Pancreas (tissue), 10 donors: ENCODE results near the gene IER3. TPM values are rescaled to one million over a fixed set of nuclear protein-coding genes. Genes with fewer than 3 reads are reported as not detected.

Experiments
- ATAC-seq, 4 donors: fragments of 200-7000 bp; cut with Tn5 transposase; one replicate each; pipeline versions ENCODE4 v1.8.0 to v1.9.1; 2020; ENCODE audit warnings: mild to moderate bottlenecking in 4 of 4, moderate library complexity in 4 of 4
- DNase-seq, 6 donors: peaks; one replicate each; pipeline ENCODE4 v3.0.0-alpha.2; 2020
- FAIRE-seq: peaks from 2 replicates; lab custom pipeline; 2012; peaks lifted over from hg19 to GRCh38; lab: Jason Lieb, UNC
- H3K27ac ChIP-seq, 4 donors: fragments of 200-600 bp; sonication (generic); 1 replicate in 3 of 4; 2 replicates in 1 of 4; pipeline versions ENCODE4 v1.5.0 to v1.8.0; 2020
- H3K27me3 ChIP-seq, 4 donors: fragments of 200-600 bp; one replicate each; pipeline ENCODE4 v1.8.0; 2021
- H3K36me3 ChIP-seq, 3 donors: fragments of 200-600 bp; sonication (generic) in 1 of 3; one replicate each; pipeline versions ENCODE4 v1.5.0 to v1.8.0; 2020 to 2021
- H3K4me1 ChIP-seq, 3 donors: fragments of 200-600 bp; one replicate each; pipeline ENCODE4 v1.8.0; 2021
- H3K4me3 ChIP-seq, 4 donors: fragments of 200-600 bp; sonication (generic) in 2 of 4; one replicate each; pipeline versions ENCODE4 v1.5.0 to v1.8.0; 2020 to 2021
- H3K9me3 ChIP-seq, 4 donors: fragments of 200-600 bp; one replicate each; pipeline ENCODE4 v1.8.0; 2021
- CTCF ChIP-seq, 4 donors: fragments of 200-600 bp; sonication (generic) in 3 of 4; IDR thresholded peaks; one replicate each; pipeline versions ENCODE4 v1.5.0 to v1.8.0; 2021; ENCODE audit warnings: antibody characterized with exemption in 4 of 4
- WGBS, 2 donors: extraction: QIAGEN DNeasy Blood & Tissue Kit; methylation state at CpG; one replicate each; pipeline ENCODE4 v1.1.7; 2013; 5-methylcytosine and 5-hydroxymethylcytosine counted together
- intact Hi-C, 3 donors: fragments of 100-400 bp; cut with DNase I; formaldehyde crosslinking; loops; one replicate each; pipeline versions ENCODE4 v1.11.1 to v1.14.2; 2022
- polyA plus RNA-seq, 2 donors: library from polyadenylated mRNA; stranded (reverse); fragments of 200-250 nt; gene quantifications; one replicate each; pipeline ENCODE4 v1.2.3, GENCODE V29; 2013
- total RNA-seq, 6 donors: library from RNA; stranded (reverse); fragmentation: NEBNext Ultra II Directional in 4 of 6; extraction: Animal tissue kit (Norgen Biotek cat#: 25700) in 4 of 6; gene quantifications; one replicate each; pipeline versions ENCODE4 v1.2.1 to v1.2.4, GENCODE V29; 2021 to 2023
- donor health status: healthy with polysubstance abuse.
- donor health status: DM: no; HTN: no; CAD: no; lungs with moderate emphysema.
- donor health status: DM: no; HTN: no; CAD: no.
- donor health status: control.
- donor health status: control.
- donor health status: Bipolar disorder and iron deficiency.
- donor health status: DM: yes; HTN: yes; CAD: no.
- donor health status: DM: no; HTN: no; CAD: no.
- donor health status: DM: no; HTN: no; CAD: no.
- donor health status: DM: yes; HTN: yes; CAD: no.

Gene IER3
- total and polyA plus RNA-seq, 8 donors = 23.0 to 174 (median 48.8) TPM

- no peak overlapping the region for H3K4me3 ChIP-seq
- H3K9me3 ChIP-seq = no peaks in the 10 kb centered on the region
- peaks cover 32 to 55% (median 39%) of the 10 kb centered on the region in 3 donors for H3K4me1 ChIP-seq
- DNase-seq (no peak), FAIRE-seq (no peak), ATAC-seq (no peak)
- intact Hi-C loops = no loop called here
- H3K27ac ChIP-seq = peak overlapping the region in 3 of 4 donors; percentile 84 to 96 (median 85)
- 91 to 96% methylated on average over 1 of the region's 1 CpG for WGBS, 2 donors
- no peak for TF ChIP-seq CTCF (IDR thresholded peaks at IDR 0.05)
- no peaks in the 10 kb centered on the region for H3K27me3 ChIP-seq
- no peaks in the 10 kb centered on the region for H3K36me3 ChIP-seq
Observed at GRCh38 chr6:30780642-30780920, 36.2 kb upstream of the IER3 start.

- peak overlapping the region in 3 of 4 donors; percentile 0 to 96 (median 84) for H3K27ac ChIP-seq
- FAIRE-seq = no peak
- H3K27me3 ChIP-seq = no peaks in the 10 kb centered on the region
- TF ChIP-seq CTCF (IDR thresholded peaks at IDR 0.05) = no peak
- intact Hi-C loops = no loop called here
- peaks cover 32 to 55% (median 39%) of the 10 kb centered on the region in 3 donors for H3K4me1 ChIP-seq
- WGBS, 2 donors = 85% methylated on average over 10 of the region's 10 CpGs
- H3K4me3 ChIP-seq = no peak overlapping the region
- ATAC-seq = no peak
- no peaks in the 10 kb centered on the region for H3K9me3 ChIP-seq
- H3K36me3 ChIP-seq = no peaks in the 10 kb centered on the region
- DNase-seq = no peak
Observed at GRCh38 chr6:30779850-30780641, 35.7 kb upstream of the IER3 start.

- Histone ChIP-seq H3K4me3 (no peak overlapping the region), H3K27me3 (no peaks in the 10 kb centered on the region), H3K9me3 (no peaks in the 10 kb centered on the region), H3K36me3 (no peaks in the 10 kb centered on the region), H3K4me1 (peaks cover 32 to 51% (median 39%) of the 10 kb centered on the region in 3 donors), H3K27ac (peak overlapping the region; percentile 0 to 96 (median 64))
- no peak for FAIRE-seq
- intact Hi-C loops = no loop called here
- DNase-seq = no peak
- ATAC-seq = peak in 1 of 4 donors; percentile 10
- 40 to 50% methylated on average over 3 of the region's 3 CpGs for WGBS, 2 donors
- TF ChIP-seq CTCF (IDR thresholded peaks at IDR 0.05) = no peak
Observed at GRCh38 chr6:30778001-30778635, 33.8 kb upstream of the IER3 start.

- Histone ChIP-seq H3K4me3 (no peak overlapping the region), H3K36me3 (no peaks in the 10 kb centered on the region), H3K27ac (no peak overlapping the region), H3K9me3 (no peaks in the 10 kb centered on the region), H3K27me3 (no peaks in the 10 kb centered on the region), H3K4me1 (peaks cover 24 to 41% (median 30%) of the 10 kb centered on the region in 3 donors)
- no peak for ATAC-seq
- no peak for FAIRE-seq
- WGBS, 2 donors = 96 to 97% methylated on average over 3 of the region's 3 CpGs
- no peak for TF ChIP-seq CTCF (IDR thresholded peaks at IDR 0.05)
- no peak for DNase-seq
- intact Hi-C loops = no loop called here
Observed at GRCh38 chr6:30777155-30777485, 32.8 kb upstream of the IER3 start.
